ENCODE data around the gene GCN1.
A peak's percentile ranks its signal among the peaks of the same experiment; 100 is the strongest.

Gene GCN1

DNA sequence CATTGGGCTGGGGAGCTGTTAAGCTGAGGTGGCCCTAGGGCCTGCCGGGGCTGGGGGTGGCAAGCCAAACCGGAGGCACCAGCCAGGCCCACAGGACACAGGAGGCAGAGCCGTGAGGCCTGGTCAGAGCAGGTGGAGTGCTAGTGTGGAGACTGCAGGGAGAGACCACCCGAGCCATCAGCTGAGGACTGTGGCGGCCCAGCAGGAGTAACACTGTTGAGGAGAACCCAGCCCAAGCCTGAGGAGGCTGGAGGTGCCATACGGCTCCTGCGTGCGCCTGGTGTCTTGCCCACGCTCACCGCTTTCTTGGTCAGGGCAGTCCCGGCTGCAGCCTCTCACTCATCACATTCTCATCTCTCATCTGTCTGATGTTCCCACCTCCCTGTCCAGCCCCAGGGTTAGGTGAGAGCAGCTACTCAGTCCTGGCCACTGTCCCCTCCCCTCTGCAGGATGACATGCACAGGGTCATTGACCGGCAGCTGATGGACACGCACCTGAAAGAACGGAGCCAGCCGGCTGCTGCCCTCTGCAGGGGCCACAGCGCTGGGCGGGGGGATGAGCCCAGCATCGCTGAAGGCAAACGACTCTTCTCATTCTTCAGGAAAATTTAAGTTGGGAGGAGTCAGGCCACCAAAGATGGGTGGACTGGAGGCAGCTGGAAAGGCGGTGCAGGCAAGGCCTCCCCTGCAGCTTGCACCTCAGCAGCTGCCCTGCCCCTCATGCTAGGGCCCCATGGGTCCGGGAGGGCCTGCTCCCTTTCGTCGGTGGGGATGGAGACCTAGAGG, 101.8 kb downstream of the GCN1 start:
- no peak for DNase-seq (ENCODE audit: low read depth in 2 of 2)

- no peak for DNase-seq (ENCODE audit: low read depth in 2 of 2)
Measured at GRCh38 chr12:120091371-120092090, 103.0 kb downstream of the GCN1 start.

- DNase-seq (ENCODE audit: low read depth in 2 of 2), result no peak
Measured at GRCh38 chr12:120090626-120091295, 103.8 kb downstream of the GCN1 start.

DNA sequence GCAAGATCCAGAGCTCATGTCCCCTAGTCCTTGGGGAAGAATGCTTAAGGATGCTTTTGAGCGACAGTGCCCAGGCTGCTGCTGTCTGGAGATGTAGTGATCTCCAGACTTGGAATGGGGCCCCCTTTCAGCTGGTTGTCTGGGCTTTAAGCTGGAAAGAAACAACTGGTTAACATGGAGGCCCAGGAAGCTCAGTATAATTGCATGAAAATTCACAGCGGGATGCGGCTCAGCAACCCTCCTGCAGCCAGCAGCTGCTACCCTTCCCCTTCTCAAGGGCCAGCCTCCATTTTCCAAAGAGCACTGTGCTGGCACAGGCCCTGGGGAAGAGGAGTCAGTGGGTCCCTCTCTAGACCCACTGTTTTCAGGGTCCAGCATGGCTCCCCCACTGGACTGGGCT, 104.3 kb downstream of the GCN1 start:
- no peak for DNase-seq (ENCODE audit: low read depth in 2 of 2)

DNA sequence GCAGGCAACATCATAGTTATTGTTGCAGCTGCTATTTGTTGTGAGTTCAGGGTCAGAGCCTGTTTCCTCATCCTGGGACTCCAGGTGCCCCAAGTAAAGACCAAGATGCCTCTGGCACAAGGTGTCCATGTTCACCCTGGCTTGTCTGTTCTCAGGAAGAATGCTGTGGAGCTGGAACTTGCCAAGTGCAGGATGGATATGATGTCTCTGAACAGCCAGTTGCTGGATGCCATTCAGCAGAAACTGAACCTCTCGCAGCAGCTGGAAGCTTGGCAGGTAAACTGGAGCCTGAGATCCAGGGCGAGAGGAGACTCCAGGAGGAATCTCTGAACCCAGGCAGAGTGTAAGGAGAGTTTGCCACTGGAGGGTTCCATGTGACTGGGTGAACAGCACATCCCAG, 104.7 kb downstream of the GCN1 start:
- DNase-seq (ENCODE audit: low read depth in 2 of 2), result no peak

DNA sequence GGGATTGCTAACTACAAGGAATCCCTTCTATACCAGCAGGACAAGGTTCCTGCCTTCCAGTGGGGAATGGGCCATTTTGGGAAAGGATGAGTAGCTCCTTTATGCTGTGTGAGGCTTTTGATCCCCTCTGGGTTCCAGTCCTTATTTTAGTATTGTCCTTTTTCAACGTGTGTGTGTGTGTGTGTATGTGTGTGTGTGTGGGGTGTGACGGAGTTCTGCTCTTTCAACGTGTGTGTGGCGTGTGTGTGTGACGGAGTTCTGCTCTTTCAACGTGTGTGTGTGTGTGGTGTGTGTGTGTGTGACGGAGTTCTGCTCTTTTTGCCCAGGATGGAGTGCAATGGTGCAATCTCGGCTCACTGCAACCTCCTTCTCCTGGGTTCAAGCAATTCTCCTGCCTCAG, 105.4 kb downstream of the GCN1 start:
- DNase-seq (ENCODE audit: low read depth in 2 of 2), result no peak

- DNase-seq (ENCODE audit: low read depth in 2 of 2), result peak; percentile 99
Measured at GRCh38 chr12:120086801-120087621, 107.5 kb downstream of the GCN1 start.

DNA sequence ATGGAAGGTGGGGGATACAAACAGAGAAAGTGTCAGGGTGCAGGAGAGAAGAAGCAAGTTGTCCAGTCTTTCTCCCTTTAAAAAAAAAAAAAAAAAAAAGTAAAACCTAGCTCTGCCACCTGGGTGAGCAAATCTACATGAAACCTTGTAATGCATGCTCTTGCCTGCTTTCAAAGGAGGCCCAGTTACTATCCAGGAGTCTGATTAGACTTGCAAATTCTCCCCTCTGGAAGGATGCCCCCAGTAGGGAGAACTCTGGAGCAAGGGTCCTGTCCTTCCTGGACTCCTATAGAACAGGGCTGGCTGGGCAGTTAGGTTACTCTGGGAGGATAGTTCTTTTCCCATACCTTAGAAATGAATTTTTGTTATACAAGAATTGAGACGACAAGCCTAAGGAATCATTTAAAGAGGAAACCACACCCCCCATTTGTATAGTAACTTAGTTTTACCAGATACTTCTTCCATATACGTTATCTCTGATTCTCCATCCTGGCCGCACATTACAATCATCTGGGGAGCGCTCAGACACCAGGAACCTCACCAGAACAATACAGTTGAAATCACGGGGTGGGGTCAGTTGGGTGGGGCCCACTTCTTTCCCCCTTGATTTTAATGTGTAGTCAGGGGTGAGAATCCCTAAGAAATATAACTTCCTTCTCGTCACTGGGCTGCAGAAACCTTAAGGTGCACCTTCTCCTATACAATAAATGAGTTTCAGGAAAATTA, 108.4 kb downstream of the GCN1 start:
- no peak for DNase-seq (ENCODE audit: low read depth in 2 of 2)

DNA sequence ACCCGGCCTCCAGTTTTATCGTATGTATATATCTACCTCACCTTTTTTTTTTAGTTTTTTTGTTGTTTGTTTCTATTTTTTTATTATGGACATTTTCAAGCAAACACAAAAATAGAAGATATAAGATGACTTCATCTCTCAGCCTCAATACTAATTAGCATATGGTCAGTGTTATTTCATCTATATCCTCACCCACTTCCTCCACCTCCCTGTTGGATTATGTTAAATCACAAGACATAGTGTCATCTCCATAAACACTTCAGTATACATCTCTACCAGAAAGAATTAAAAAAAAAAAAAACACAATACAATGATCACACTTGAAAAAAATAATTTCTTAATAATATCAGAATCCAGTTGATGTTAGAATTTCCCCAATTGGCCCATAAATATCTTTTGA, 112.9 kb downstream of the GCN1 start:
- DNase-seq (ENCODE audit: low read depth in 2 of 2), result no peak

GRCh38 chr12:120079411-120080400, 114.8 kb downstream of the GCN1 start:
- DNase-seq (ENCODE audit: low read depth in 2 of 2), result no peak

DNA sequence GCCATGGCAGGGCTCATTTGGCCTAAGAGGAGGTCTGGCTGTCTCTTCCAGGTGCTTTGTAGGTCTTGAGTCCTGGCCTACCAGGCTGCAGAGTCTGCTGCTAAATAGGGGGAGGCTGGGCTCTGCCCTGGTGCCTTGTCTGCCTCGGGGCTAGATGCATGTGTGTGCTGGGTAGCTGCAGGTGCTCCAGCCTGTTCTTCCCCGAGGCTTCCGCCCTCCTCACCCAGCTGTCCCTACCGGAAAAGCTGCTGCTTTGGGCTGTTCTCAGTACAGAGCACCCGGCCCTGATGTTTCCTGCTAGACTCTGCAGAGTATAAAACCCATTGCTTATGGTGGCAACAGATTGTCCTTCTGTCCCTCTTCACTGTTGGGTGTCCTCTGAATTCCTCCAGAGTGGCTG, 115.6 kb downstream of the GCN1 start:
- DNase-seq (ENCODE audit: low read depth in 2 of 2), result no peak

DNA sequence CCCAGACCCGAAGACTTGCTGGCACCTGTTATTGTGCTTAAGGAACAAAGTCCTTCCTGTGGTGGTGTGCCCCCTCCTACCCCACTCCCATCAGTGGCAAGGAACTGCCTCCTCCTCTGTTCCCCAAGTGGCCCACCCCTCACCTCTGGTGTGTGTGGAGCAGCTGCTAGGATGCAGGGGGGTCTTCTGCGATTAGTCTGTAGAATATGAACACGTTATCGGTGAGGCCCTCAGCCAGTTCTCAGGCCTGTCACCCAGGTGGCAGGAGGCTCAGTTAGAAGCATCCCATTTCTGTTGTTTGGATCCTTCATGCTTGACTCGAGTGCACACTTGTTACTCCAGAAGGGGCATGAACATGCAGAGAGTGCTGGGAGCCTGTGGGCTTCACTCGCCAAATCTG, 117.3 kb downstream of the GCN1 start:
- DNase-seq (ENCODE audit: low read depth in 2 of 2), result no peak

All from activated CD8-positive, alpha-beta memory T cell treated with anti-CD3 and anti-CD28 coated beads for 4 hours (primary cell).